ENCODE measurements around the gene PITRM1. TPM values are rescaled to one million over a fixed set of nuclear protein-coding genes. Genes with fewer than 3 reads are reported as not detected.

PITRM1 gene
- total and polyA plus RNA-seq, 9 donors = 46.6 to 107 (median 73.7) TPM

DNA sequence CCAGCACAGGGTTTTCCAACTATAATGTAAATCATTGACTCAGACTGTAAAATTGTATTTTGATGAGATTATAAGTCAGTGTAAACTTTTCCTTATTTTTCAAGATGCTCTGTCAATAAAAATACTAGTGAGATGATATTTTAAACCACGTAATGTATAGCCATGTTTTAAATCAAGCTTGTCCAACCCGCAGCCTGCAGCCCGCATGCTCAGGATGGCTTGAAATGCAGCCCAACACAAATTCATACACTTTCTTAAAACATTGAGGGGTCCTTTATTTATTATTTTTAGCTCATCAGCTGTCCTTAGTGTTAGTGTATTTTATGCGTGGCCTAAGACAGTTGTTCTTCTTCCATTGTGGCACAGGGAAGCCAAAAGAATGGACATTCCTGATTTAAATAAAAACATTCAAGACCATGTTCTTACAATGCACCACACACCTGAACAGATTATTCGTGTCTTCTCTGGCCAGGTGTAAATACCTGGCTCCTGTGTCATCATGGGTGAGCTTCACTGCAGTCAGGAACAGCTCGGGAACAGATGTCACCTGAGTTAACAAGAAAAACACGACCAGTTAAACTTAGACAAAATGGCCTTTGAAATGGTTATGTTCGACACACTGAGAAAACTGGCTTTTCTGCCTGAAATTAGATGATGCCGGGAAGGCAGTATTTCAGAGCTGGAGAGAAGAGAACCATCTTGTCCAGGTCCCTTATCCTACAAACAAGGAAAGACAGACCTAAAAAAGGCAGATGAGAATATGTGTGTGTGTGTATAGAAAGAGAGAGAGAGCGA, 5.9 kb downstream of the PITRM1 start:
- Histone ChIP-seq H3K27ac (no peak overlapping the region), H3K4me3 (no peak overlapping the region), H3K4me1 (ENCODE audit: insufficient read depth) (peaks cover 8% of the 10 kb centered on the region), H3K36me3 (no peaks in the 10 kb centered on the region), H3K9me3 (no peaks in the 10 kb centered on the region), H3K27me3 (no peaks in the 10 kb centered on the region)
- no peak for TF ChIP-seq POLR2A (IDR thresholded peaks at IDR 0.05)
- TF ChIP-seq EP300 (IDR thresholded peaks at IDR 0.05) = no peak
- TF ChIP-seq, protein P1, sequence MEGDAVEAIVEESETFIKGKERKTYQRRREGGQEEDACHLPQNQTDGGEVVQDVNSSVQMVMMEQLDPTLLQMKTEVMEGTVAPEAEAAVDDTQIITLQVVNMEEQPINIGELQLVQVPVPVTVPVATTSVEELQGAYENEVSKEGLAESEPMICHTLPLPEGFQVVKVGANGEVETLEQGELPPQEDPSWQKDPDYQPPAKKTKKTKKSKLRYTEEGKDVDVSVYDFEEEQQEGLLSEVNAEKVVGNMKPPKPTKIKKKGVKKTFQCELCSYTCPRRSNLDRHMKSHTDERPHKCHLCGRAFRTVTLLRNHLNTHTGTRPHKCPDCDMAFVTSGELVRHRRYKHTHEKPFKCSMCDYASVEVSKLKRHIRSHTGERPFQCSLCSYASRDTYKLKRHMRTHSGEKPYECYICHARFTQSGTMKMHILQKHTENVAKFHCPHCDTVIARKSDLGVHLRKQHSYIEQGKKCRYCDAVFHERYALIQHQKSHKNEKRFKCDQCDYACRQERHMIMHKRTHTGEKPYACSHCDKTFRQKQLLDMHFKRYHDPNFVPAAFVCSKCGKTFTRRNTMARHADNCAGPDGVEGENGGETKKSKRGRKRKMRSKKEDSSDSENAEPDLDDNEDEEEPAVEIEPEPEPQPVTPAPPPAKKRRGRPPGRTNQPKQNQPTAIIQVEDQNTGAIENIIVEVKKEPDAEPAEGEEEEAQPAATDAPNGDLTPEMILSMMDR (IDR thresholded peaks at IDR 0.05) = no peak
- no peak for DNase-seq
- intact Hi-C loops (cut with DNase I) = no loop called here
- 85 to 93% (median 92%) methylated on average over 10 of the region's 10 CpGs for WGBS, 3 donors

DNA sequence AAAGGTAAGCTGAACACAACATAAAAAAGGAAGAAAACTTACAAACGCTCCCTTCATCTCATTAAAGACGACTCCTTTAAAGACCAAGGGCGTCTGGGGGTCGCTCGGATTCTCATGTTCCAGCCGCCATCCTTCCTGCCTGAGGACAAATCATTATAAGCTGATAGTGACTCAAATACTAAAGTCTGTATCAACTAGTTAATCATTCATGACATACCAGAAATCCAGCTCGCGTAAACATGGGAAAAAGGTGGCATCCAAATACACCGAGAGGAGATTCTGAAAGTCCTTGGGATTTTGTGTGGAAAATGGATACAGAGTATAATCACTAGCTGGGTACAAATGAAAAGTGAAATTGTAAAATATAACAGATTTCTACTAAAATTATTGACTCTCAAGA, 7.4 kb downstream of the PITRM1 start:
- TF ChIP-seq POLR2A (IDR thresholded peaks at IDR 0.05) = no peak
- TF ChIP-seq, protein P1 (IDR thresholded peaks at IDR 0.05) = no peak
- no peak for TF ChIP-seq EP300 (IDR thresholded peaks at IDR 0.05)
- intact Hi-C loops (cut with DNase I) = no loop called here
- Histone ChIP-seq H3K4me3 (no peak overlapping the region), H3K36me3 (no peaks in the 10 kb centered on the region), H3K9me3 (no peaks in the 10 kb centered on the region), H3K27me3 (no peaks in the 10 kb centered on the region), H3K27ac (no peak overlapping the region), H3K4me1 (ENCODE audit: insufficient read depth) (no peaks in the 10 kb centered on the region)
- 85 to 86% (median 86%) methylated on average over 9 of the region's 9 CpGs for WGBS, 3 donors
- no peak for DNase-seq

- DNase-seq = no peak
- Histone ChIP-seq H3K27ac (no peak overlapping the region), H3K27me3 (no peaks in the 10 kb centered on the region), H3K4me1 (ENCODE audit: insufficient read depth) (no peaks in the 10 kb centered on the region), H3K9me3 (no peaks in the 10 kb centered on the region), H3K4me3 (no peak overlapping the region), H3K36me3 (no peaks in the 10 kb centered on the region)
- TF ChIP-seq EP300 (IDR thresholded peaks at IDR 0.05) (no peak), POLR2A (IDR thresholded peaks at IDR 0.05) (no peak)
- TF ChIP-seq, protein P1 (IDR thresholded peaks at IDR 0.05) = no peak
- WGBS, 3 donors = 81 to 84% (median 84%) methylated on average over 9 of the region's 9 CpGs
- intact Hi-C loops (cut with DNase I) = no loop called here
Measured at GRCh38 chr10:3163879-3164278, 8.7 kb downstream of the PITRM1 start.

- H3K27ac ChIP-seq = no peak overlapping the region
- 85 to 89% (median 89%) methylated on average over 9 of the region's 9 CpGs for WGBS, 3 donors
- no peaks in the 10 kb centered on the region for H3K4me1 ChIP-seq (ENCODE audit: insufficient read depth)
- no peak overlapping the region for H3K4me3 ChIP-seq
- TF ChIP-seq EP300 (IDR thresholded peaks at IDR 0.05) (no peak), POLR2A (IDR thresholded peaks at IDR 0.05) (no peak)
- TF ChIP-seq, protein P1 (IDR thresholded peaks at IDR 0.05) = no peak
- DNase-seq = no peak
- no peaks in the 10 kb centered on the region for H3K9me3 ChIP-seq
- no peaks in the 10 kb centered on the region for H3K27me3 ChIP-seq
- intact Hi-C loops (cut with DNase I) = no loop called here
- no peaks in the 10 kb centered on the region for H3K36me3 ChIP-seq
Measured at GRCh38 chr10:3162533-3162932, 10.0 kb downstream of the PITRM1 start.
